Activated CD8-positive, alpha-beta T cell treated with anti-CD3 and anti-CD28 coated beads for 36 hours (primary cell): ENCODE data around the gene MRPL46. TPM values are rescaled to one million over a fixed set of nuclear protein-coding genes. Genes with fewer than 3 reads are reported as not detected.

Experiments used
- ATAC-seq: fragments of 200-7000 bp; cut with Tn5 transposase; one replicate; pipeline ENCODE4 v1.10.0; 2021; ENCODE audit warnings: mild to moderate bottlenecking, moderate library complexity
- CTCF ChIA-PET: fragments of 350-600 bp; sonication (Branson Sonifier 250); formaldehyde crosslinking; loops from one replicate; lab custom pipeline; 2021; ENCODE audit warnings: antibody characterized with exemption; lab: Charles Lee
- POLR2A ChIA-PET: fragments of 350-600 bp; sonication (Branson Sonifier 250); formaldehyde crosslinking; loops from one replicate; lab custom pipeline; 2021; ENCODE audit warnings: antibody characterized with exemption; lab: Charles Lee
- DNase-seq: peaks from one replicate; pipeline ENCODE4 v3.0.0-alpha.2; 2020
- H3K27ac Mint-ChIP-seq: one replicate; pipeline ENCODE4 v1.8.0; 2021; ENCODE audit warnings: mild to moderate bottlenecking, mixed read lengths
- H3K27me3 Mint-ChIP-seq: one replicate; pipeline ENCODE4 v1.8.0; 2021; ENCODE audit warnings: mixed read lengths
- H3K36me3 Mint-ChIP-seq: one replicate; pipeline ENCODE4 v1.8.0; 2021; ENCODE audit warnings: low read depth, mixed read lengths
- H3K4me1 Mint-ChIP-seq: one replicate; pipeline ENCODE4 v1.8.0; 2021; ENCODE audit warnings: low read depth, mixed read lengths
- H3K4me3 Mint-ChIP-seq: one replicate; pipeline ENCODE4 v1.8.0; 2021; ENCODE audit warnings: mild to moderate bottlenecking, moderate library complexity, mixed read lengths
- H3K9me3 Mint-ChIP-seq: one replicate; pipeline ENCODE4 v1.8.0; 2021; ENCODE audit warnings: mixed read lengths
- intact Hi-C: fragments of 100-400 bp; cut with micrococcal nuclease; formaldehyde crosslinking; loops from one replicate; pipeline ENCODE4 v1.10.0; 2022
- total RNA-seq, 2 experiments: library from RNA; stranded (reverse); gene quantifications; one replicate each; pipeline ENCODE4 v1.2.3, GENCODE V29; 2021
- TF ChIP-seq, protein P1 (sequence below): fragments of 200-600 bp; IDR thresholded peaks from one replicate; pipeline ENCODE4 v1.8.0; 2022; ENCODE audit warnings: antibody characterized with exemption, mild to moderate bottlenecking

MRPL46 gene
- total RNA-seq, 2 experiments from 2014 or later, result 34.4 to 35.0 TPM

DNA sequence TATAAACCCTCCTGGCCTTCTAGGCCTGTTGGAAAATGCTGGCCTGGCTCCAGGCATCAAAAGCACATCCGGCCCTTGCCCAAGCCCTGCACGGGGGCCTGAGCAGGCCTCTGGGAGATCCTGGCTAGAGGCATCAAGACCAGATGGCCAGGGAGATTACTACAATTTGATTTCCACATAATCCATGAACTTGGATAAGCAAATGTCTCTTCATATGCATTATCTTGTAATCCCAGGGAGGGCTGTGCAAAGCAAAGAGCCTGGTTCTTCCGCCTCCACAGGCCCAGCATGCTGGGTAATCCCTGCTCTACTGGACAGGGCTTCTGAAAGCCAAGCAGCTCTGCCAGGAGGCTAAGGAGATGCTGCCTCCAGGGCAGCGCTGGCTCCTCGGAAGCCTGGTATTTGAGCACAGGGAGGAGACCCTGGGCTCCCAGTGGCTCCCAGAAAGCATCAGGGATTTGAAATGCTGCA, 18.2 kb downstream of the MRPL46 start:
- no peaks in the 10 kb centered on the region for H3K36me3 Mint-ChIP-seq
- H3K9me3 Mint-ChIP-seq, result no peaks in the 10 kb centered on the region
- H3K27ac Mint-ChIP-seq, result no peak overlapping the region
- ATAC-seq (no peak), DNase-seq (no peak)
- ChIA-PET CTCF (interaction anchor here (1.0 to 2.8 kb wide), 11 partner anchors 9 to 201 kb away, joined by 3 to 17 read pairs (median 4); partner anchors contain the start of genes MRPL46 and MRPS11), POLR2A (interaction anchor here (0.6 to 1.1 kb wide), 2 partner anchors 17 to 60 kb away, joined by 3 to 4 read pairs; no protein-coding TSS in a partner anchor)
- TF ChIP-seq, protein P1, sequence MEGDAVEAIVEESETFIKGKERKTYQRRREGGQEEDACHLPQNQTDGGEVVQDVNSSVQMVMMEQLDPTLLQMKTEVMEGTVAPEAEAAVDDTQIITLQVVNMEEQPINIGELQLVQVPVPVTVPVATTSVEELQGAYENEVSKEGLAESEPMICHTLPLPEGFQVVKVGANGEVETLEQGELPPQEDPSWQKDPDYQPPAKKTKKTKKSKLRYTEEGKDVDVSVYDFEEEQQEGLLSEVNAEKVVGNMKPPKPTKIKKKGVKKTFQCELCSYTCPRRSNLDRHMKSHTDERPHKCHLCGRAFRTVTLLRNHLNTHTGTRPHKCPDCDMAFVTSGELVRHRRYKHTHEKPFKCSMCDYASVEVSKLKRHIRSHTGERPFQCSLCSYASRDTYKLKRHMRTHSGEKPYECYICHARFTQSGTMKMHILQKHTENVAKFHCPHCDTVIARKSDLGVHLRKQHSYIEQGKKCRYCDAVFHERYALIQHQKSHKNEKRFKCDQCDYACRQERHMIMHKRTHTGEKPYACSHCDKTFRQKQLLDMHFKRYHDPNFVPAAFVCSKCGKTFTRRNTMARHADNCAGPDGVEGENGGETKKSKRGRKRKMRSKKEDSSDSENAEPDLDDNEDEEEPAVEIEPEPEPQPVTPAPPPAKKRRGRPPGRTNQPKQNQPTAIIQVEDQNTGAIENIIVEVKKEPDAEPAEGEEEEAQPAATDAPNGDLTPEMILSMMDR, result no peak
- intact Hi-C loops, result no loop called here
- no peak overlapping the region for H3K4me3 Mint-ChIP-seq
- peaks cover 4% of the 10 kb centered on the region for H3K27me3 Mint-ChIP-seq
- H3K4me1 Mint-ChIP-seq, result peaks cover 4% of the 10 kb centered on the region

DNA sequence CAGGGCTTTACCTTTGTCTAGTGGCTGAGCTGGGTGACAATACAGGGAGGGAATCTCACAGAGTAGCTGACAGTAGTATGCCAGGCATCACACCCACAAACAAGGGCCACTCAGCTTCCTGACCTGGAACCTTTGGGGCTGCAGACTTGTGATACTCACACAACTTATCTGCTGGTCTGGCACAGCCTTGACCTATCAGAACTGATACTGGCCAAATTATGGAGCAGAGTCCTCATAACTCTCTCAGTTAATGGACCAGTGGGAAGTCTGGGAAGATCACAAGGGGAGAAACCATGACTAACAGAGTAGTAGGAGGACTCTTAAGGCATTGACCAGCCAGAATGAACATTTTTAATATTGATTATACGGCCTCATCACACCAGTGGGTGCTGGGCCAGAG, 19.4 kb downstream of the MRPL46 start:
- H3K4me3 Mint-ChIP-seq, result no peak overlapping the region
- ChIA-PET POLR2A (interaction anchor here (1.0 to 1.2 kb wide), 2 partner anchors 9 to 10 kb away, joined by 3 read pairs; no protein-coding TSS in a partner anchor), CTCF (interaction anchor here (1.4 to 1.5 kb wide), 3 partner anchors 12 to 20 kb away, joined by 3 to 4 read pairs (median 4); partner anchors contain the start of genes MRPL46 and MRPS11)
- intact Hi-C loops, result no loop called here
- TF ChIP-seq, protein P1, result no peak
- no peaks in the 10 kb centered on the region for H3K9me3 Mint-ChIP-seq
- ATAC-seq, result no peak
- H3K27ac Mint-ChIP-seq, result no peak overlapping the region
- peaks cover 6% of the 10 kb centered on the region for H3K27me3 Mint-ChIP-seq
- no peaks in the 10 kb centered on the region for H3K36me3 Mint-ChIP-seq
- H3K4me1 Mint-ChIP-seq, result peaks cover 4% of the 10 kb centered on the region
- DNase-seq, result no peak

DNA sequence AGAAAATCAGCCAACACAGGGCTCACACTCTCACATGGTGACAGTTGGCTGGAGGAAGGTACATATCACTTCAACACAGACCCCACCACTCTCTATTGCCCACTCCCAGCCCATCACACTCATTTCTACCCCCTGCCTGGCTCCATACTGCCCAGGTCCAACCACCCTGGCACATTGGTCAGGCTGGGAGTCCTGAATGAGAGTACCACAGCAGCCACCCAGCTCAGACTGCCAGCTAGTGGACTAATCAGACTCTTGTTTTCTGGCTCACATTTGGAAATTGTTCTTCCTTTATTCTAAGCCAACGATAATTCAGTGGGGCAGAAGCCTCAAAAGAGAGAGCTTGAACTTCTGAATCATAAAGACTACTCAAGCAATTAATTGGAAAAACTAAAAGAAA, 20.0 kb downstream of the MRPL46 start:
- ChIA-PET CTCF (interaction anchor here (1.4 to 1.5 kb wide), 2 partner anchors 12 to 20 kb away, joined by 3 to 4 read pairs; partner anchors contain the start of genes MRPL46 and MRPS11), POLR2A (interaction anchor here (1.2 kb wide), 1 partner anchor 11 kb away, joined by 3 read pairs; no protein-coding TSS in a partner anchor)
- intact Hi-C loops, result no loop called here
- TF ChIP-seq, protein P1, result no peak
- peaks cover 9% of the 10 kb centered on the region for H3K27me3 Mint-ChIP-seq
- no peak for DNase-seq
- no peaks in the 10 kb centered on the region for H3K9me3 Mint-ChIP-seq
- no peak overlapping the region for H3K27ac Mint-ChIP-seq
- H3K36me3 Mint-ChIP-seq, result no peaks in the 10 kb centered on the region
- ATAC-seq, result no peak
- H3K4me3 Mint-ChIP-seq, result no peak overlapping the region
- H3K4me1 Mint-ChIP-seq, result peaks cover 4% of the 10 kb centered on the region

DNA sequence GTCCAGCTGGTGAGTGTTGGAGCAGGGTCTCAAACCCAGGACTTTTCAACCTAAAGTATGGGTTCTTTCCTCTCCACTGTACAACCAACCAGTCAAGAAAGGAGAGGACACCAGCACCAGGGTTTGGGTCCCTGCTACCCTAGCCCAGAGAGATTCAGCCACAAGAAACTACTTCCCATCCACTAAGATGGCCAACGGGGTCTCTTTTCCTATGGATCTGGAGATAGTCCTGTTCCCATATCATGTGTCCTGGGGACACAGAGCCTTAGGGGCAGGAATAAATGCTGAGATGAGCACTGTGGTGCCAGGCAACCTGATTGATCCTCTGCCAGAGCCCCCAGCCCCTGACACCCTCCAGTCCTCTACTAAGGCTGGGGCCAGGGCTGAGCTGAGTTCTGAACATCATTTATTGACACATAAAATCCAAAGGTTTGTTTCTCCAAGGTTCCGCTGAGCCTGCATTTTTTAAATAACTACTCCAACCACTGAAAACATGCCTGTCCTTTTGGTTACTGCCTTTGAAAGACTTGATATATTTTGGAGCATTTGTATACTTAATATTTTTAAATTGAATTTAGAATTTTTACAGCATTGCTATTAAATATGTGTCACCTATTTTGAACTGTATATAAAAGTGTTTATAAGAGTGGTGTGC, 26.0 kb downstream of the MRPL46 start:
- no peak for DNase-seq
- TF ChIP-seq, protein P1, result no peak
- Mint-ChIP-seq H3K27ac (no peak overlapping the region), H3K27me3 (peaks cover 16% of the 10 kb centered on the region), H3K4me3 (no peak overlapping the region), H3K4me1 (no peaks in the 10 kb centered on the region), H3K36me3 (no peaks in the 10 kb centered on the region), H3K9me3 (no peaks in the 10 kb centered on the region)
- ATAC-seq, result no peak
- POLR2A ChIA-PET, result no interaction called here
- intact Hi-C loops, result no loop called here
- CTCF ChIA-PET, result interaction anchor here (0.9 to 3.3 kb wide), 2 partner anchors 9 to 14 kb away, joined by 3 to 10 read pairs; no protein-coding TSS in a partner anchor

DNA sequence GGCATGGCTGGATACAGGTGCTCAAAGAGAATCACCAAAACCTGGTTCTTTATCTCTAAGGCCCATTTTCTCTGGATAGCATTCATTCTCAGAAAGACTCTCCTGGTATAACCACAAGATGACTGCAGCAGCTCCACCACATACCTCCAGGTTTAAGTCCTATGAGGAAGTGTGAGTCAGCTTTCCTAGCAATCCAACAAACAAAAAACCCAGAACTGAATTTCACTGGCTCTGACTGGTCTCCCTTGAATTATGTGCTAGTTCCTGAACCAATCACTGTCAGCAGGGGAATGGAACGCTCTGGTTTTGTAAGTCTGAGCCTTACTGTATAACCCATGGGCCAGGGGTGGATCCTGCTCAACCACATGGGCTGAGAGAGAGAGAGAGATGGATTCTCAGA, 27.2 kb downstream of the MRPL46 start:
- no peaks in the 10 kb centered on the region for H3K4me1 Mint-ChIP-seq
- intact Hi-C loops, result no loop called here
- ATAC-seq, result no peak
- H3K27me3 Mint-ChIP-seq, result peaks cover 16% of the 10 kb centered on the region
- TF ChIP-seq, protein P1, result no peak
- ChIA-PET POLR2A (no interaction called here), CTCF (interaction anchor here (1.4 to 3.3 kb wide), 2 partner anchors 10 to 15 kb away, joined by 3 to 10 read pairs; no protein-coding TSS in a partner anchor)
- no peak for DNase-seq
- H3K4me3 Mint-ChIP-seq, result no peak overlapping the region
- H3K27ac Mint-ChIP-seq, result no peak overlapping the region
- no peaks in the 10 kb centered on the region for H3K36me3 Mint-ChIP-seq
- no peaks in the 10 kb centered on the region for H3K9me3 Mint-ChIP-seq
